HL-60 (cell line): ENCODE results near the gene MFRP.

Source experiments
- DNase-seq, 2 experiments: peaks; one replicate each; pipeline ENCODE4 v3.0.0-alpha.2; 2010 to 2020; ENCODE audit warnings: low read depth in 1 of 2, low spot score in 1 of 2
- H3K27ac ChIP-seq: fragments of 250-450 bp; sonication (Bioruptor Pico); replicated peaks from 2 replicates; pipeline ENCODE4 v1.5.1; 2020; ENCODE audit warnings: mild to moderate bottlenecking, moderate library complexity
- H3K27me3 ChIP-seq: fragments of 250-450 bp; sonication (Bioruptor Pico); 2 replicates; pipeline ENCODE4 v1.5.1; 2021; ENCODE audit warnings: mild to moderate bottlenecking, moderate library complexity; ENCODE audit not compliant: insufficient read depth, poor library complexity, severe bottlenecking
- H3K4me3 ChIP-seq: replicated peaks from 2 replicates; pipeline ENCODE4 v1.5.1; 2011; ENCODE audit warnings: mild to moderate bottlenecking, control low read depth, low read length; ENCODE audit not compliant: insufficient read depth
- CTCF ChIP-seq: IDR thresholded peaks from one replicate; pipeline ENCODE4 v1.5.1; 2011; ENCODE audit warnings: low read length, control low read depth, inconsistent platforms; ENCODE audit not compliant: insufficient read depth
- GABPA ChIP-seq: IDR thresholded peaks from 2 replicates; pipeline ENCODE4 v1.6.1; 2012; ENCODE audit warnings: low read depth
- POLR2AphosphoS5 ChIP-seq: IDR thresholded peaks from 2 replicates; pipeline ENCODE4 v1.6.1; 2012; ENCODE audit warnings: low read depth
- REST ChIP-seq: IDR thresholded peaks from 2 replicates; pipeline ENCODE4 v1.6.1; 2012; ENCODE audit warnings: low read depth; ENCODE audit not compliant: insufficient replicate concordance
- SPI1 ChIP-seq: IDR thresholded peaks from 2 replicates; pipeline ENCODE4 v1.6.1; 2012; ENCODE audit warnings: low read depth, mild to moderate bottlenecking, borderline replicate concordance
- long read RNA-seq: library from polyadenylated mRNA; unstranded; transcript quantifications from one replicate; pipeline ENCODE4 v2.0.0, GENCODE V29; 2020

The MFRP gene
- long read RNA-seq, result 0 reads

GRCh38 chr11:119346605-119347004 is at the start of gene MFRP:
Gene MFRP, minus strand, starts transcription at chr11:119346705. Its CDS starts 192 bp downstream, at chr11:119346513.
- H3K27me3 ChIP-seq, result peaks cover 7% of the 10 kb centered on the region

GRCh38 chr11:119391275-119391674 is 44.8 kb upstream of the MFRP start:
- TF ChIP-seq POLR2AphosphoS5 (no peak), REST (no peak), CTCF (no peak), SPI1 (no peak), GABPA (no peak)
- no peak for DNase-seq
- Histone ChIP-seq H3K27ac (no peak overlapping the region), H3K4me3 (no peak overlapping the region), H3K27me3 (no peaks in the 10 kb centered on the region)

More at GRCh38 chr11:119346605-119347004, at the start of gene MFRP:
- Histone ChIP-seq H3K27ac (no peak within 1 kb of the TSS), H3K4me3 (no peak within 1 kb of the TSS)
- no peak for DNase-seq
- TF ChIP-seq POLR2AphosphoS5 (no peak), SPI1 (no peak), GABPA (no peak), CTCF (no peak), REST (no peak)

GRCh38 chr11:119389611-119390254 is 43.2 kb upstream of the MFRP start:
- H3K4me3 ChIP-seq, result no peak overlapping the region
- H3K27me3 ChIP-seq, result no peaks in the 10 kb centered on the region
- DNase-seq, result no peak
- TF ChIP-seq CTCF (peak; percentile 40), GABPA (no peak)
- H3K27ac ChIP-seq, result no peak overlapping the region

GRCh38 chr11:119388103-119388502 is 41.6 kb upstream of the MFRP start:
- no peak for DNase-seq
- H3K27ac ChIP-seq, result no peak overlapping the region
- no peak for TF ChIP-seq POLR2AphosphoS5
- TF ChIP-seq CTCF, result no peak
- TF ChIP-seq GABPA, result no peak
- TF ChIP-seq REST, result no peak
- no peak for TF ChIP-seq SPI1
- H3K27me3 ChIP-seq, result no peaks in the 10 kb centered on the region
- no peak overlapping the region for H3K4me3 ChIP-seq
